NCI-H1436 treated with DMSO at 0.1 percent for 48 hours (cell line): ENCODE measurements around the gene BCAS4.

Experiments used
- DNase-seq: peaks from one replicate; lab custom pipeline; 2025; lab: John Stamatoyannopoulos, UW

The BCAS4 gene

GRCh38 chr20:50911716-50912115, 116.9 kb downstream of the BCAS4 start:
- no peak for DNase-seq

GRCh38 chr20:50913690-50914375, 119.0 kb downstream of the BCAS4 start:
- no peak for DNase-seq

GRCh38 chr20:50915424-50915823, 120.6 kb downstream of the BCAS4 start:
- no peak for DNase-seq

- no peak for DNase-seq
These were observed 121.4 kb downstream of the BCAS4 start for GRCh38 chr20:50916257-50916656.

- DNase-seq, result no peak
These were observed 122.1 kb downstream of the BCAS4 start for GRCh38 chr20:50916934-50917333.

GRCh38 chr20:50918403-50918802, 123.5 kb downstream of the BCAS4 start:
- DNase-seq, result no peak

- DNase-seq, result no peak
These were observed 124.7 kb downstream of the BCAS4 start for GRCh38 chr20:50919567-50919966.

GRCh38 chr20:50920997-50921396, 126.1 kb downstream of the BCAS4 start:
- DNase-seq, result no peak

- DNase-seq, result no peak
These were observed 127.1 kb downstream of the BCAS4 start for GRCh38 chr20:50921803-50922501.

- DNase-seq, result no peak
These were observed 129.5 kb downstream of the BCAS4 start for GRCh38 chr20:50924261-50924920.

GRCh38 chr20:50926530-50926929, 131.7 kb downstream of the BCAS4 start:
- no peak for DNase-seq
